NCI-H146 treated with DMSO at 0.1 percent for 48 hours (cell line): ENCODE data around the gene MMP7.

Experiments used
- DNase-seq: peaks from one replicate; lab custom pipeline; 2025; ENCODE audit not compliant: unreplicated experiment; lab: John Stamatoyannopoulos, UW

MMP7 gene

GRCh38 chr11:102495161-102496042 is 35.1 kb downstream of the MMP7 start:
- peak; percentile 61 for DNase-seq

GRCh38 chr11:102494216-102494615 is 36.3 kb downstream of the MMP7 start:
- no peak for DNase-seq

GRCh38 chr11:102493524-102493923 is 37.0 kb downstream of the MMP7 start:
- DNase-seq, result no peak

GRCh38 chr11:102491969-102492368 is 38.6 kb downstream of the MMP7 start:
- no peak for DNase-seq

- no peak for DNase-seq
These were observed 41.1 kb downstream of the MMP7 start for GRCh38 chr11:102489186-102490145.

- no peak for DNase-seq
These were observed 42.3 kb downstream of the MMP7 start for GRCh38 chr11:102488208-102488607.

- no peak for DNase-seq
These were observed 43.3 kb downstream of the MMP7 start for GRCh38 chr11:102487214-102487613.

GRCh38 chr11:102486584-102486983 is 44.0 kb downstream of the MMP7 start:
- no peak for DNase-seq

- DNase-seq, result no peak
These were observed 45.3 kb downstream of the MMP7 start for GRCh38 chr11:102485095-102485722.

GRCh38 chr11:102482433-102482832 is 48.1 kb downstream of the MMP7 start:
- no peak for DNase-seq

GRCh38 chr11:102479733-102480132 is 50.8 kb downstream of the MMP7 start:
- no peak for DNase-seq

- DNase-seq, result no peak
These were observed 51.8 kb downstream of the MMP7 start for GRCh38 chr11:102478673-102479299.

GRCh38 chr11:102476812-102477211 is 53.7 kb downstream of the MMP7 start:
- peak; percentile 19 for DNase-seq

- DNase-seq, result no peak
These were observed 54.5 kb downstream of the MMP7 start for GRCh38 chr11:102476069-102476468.

GRCh38 chr11:102473543-102473942 is 57.0 kb downstream of the MMP7 start:
- DNase-seq, result no peak

GRCh38 chr11:102472127-102472526 is 58.4 kb downstream of the MMP7 start:
- no peak for DNase-seq

- no peak for DNase-seq
These were observed 59.1 kb downstream of the MMP7 start for GRCh38 chr11:102471474-102471873.
